HG02885 (cell line): Measurements from ENCODE around the gene MFSD6L.

ENCODE experiments used
- ATAC-seq: cut with Tn5 transposase; IDR thresholded peaks from one replicate; pipeline ENCODE4 v1.9.1; 2021; ENCODE audit warnings: mild to moderate bottlenecking; ENCODE audit not compliant: unreplicated experiment, poor library complexity

The MFSD6L gene

DNA sequence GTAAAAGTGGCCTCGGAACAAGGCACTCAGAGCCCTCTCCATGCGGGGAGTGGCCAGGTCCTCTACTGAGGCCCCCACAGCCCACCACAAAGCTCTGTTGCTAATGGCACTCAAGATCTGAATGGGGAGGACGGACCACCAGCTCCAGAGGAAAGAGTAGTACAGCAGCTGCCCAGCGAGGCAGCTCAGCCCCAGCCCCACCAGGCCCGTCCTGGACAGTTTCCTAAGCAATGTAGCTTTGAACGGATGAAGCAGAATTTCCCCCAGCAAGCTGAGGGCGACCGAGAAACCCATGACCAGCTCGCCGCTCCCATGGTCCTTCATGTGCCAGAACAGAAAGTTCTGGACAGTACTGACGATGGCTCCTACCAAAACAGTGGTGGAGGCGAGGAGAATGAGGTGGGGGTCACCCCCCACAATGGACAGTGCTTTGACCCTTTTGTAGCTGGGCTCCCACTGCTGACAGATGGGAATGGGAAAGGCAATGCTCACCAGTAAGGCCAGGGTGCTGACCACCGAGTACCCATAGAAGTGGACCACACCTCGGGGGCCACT lies 1.5 kb downstream of the MFSD6L start:
- ATAC-seq = no peak

DNA sequence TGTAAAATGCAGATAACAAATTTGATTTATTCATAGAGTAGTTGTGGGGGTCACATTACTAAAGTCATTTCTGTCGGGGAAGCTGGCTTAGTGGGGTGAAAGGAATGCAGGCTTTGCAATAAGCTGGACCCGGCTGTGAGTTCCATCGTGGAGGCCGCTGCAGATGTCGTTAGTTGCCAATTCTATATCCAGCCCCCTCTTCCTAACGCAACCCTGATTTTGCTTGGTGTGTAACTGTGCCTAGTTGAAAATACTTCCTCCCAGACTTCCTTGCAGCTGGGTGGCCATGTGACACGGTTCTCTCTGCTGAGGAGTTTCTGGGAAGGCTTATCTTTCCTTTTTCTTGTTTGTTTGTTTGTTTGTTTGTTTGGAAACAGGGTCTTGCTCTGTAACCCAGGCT lies 4.5 kb downstream of the MFSD6L start:
- ATAC-seq = no peak

DNA sequence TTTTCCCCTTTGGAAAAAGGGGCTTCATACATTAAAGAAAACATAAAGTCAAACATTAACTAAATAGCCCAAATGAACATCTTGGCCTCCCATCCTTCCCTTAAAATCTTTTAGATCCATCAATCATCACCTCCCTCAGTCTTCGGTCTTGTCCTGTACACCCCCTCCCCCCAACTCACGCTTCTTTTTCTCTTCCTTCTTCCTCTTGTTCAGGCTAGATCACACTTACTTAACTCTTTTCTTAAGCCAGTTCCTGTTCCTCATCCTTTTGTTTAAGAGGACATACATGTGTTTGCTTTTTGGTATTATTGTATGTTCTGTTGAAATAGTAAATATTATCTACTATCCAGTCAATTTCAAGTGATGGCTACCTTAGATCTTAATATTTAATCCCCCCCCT lies 5.5 kb downstream of the MFSD6L start:
- no peak for ATAC-seq

DNA sequence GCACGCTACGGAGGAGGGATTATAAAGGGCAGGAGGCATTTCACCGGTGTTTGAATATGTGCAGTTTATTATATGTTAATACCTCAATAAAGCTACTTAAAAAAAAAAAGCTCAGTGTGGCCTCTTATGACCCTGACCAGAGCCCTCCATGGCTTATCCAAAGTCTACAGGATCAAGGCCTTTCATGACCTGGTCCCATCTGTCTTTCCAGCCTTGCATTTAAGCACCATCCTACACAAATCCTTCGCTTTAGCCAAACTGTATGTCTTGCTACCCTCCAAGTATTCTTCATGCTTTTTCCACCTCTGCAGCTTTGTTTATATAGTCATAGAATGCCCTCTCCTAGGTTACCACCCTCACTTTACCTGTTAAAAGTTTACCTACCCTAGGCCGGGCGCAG lies 6.5 kb downstream of the MFSD6L start:
- no peak for ATAC-seq

DNA sequence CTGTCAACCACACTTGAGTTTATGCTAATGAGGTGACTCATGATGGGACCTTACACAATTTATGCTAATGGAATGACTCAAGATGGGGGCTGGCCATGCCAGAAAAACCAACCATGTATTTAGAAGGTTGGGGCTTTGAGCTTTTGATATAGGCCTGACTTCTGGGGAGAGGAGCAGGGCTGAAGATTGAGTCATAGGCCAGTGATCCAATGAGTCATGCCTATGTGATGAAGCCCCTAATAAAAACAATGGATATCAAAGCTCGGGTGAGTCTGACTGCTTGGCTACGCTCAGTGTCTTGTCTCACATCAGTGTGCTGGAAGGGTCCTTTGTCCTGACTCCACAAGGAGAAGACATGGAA lies 7.3 kb downstream of the MFSD6L start:
- no peak for ATAC-seq

DNA sequence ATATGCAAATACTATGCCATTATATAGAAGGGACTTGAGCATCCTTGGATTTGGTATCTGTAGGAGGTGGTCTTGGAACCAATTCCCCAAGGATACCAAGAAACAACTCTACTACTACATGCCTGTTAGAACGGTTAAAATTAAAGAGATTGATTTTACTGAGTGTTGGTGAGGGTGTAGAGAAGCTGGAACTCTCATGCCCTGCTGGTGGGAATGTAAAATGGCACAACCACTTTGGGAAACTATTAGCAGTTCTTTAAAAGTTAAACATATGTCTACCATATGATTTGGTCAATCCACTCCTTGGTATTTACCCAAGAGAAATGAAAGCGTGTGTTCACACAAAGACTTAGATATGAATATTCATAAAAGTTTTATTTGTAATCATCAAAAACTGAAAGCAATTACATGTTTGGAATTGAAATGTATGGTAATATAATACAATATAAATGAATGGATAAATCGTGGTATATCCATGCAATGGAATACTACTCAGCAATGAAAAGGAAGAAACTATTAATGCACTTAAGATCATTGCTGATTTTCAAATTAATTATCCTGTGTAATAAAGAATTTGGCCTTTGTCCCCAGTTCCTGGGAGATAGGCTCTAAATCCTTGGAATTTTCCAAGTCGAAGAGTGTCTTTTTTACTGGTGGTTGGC lies 7.8 kb downstream of the MFSD6L start:
- ATAC-seq = no peak

GRCh38 chr17:8789743-8790142 lies 9.4 kb downstream of the MFSD6L start:
- ATAC-seq = no peak

- ATAC-seq = no peak
These were observed 10.2 kb downstream of the MFSD6L start for GRCh38 chr17:8788998-8789397.

GRCh38 chr17:8785547-8786413 lies 13.4 kb downstream of the MFSD6L start:
- ATAC-seq = no peak

DNA sequence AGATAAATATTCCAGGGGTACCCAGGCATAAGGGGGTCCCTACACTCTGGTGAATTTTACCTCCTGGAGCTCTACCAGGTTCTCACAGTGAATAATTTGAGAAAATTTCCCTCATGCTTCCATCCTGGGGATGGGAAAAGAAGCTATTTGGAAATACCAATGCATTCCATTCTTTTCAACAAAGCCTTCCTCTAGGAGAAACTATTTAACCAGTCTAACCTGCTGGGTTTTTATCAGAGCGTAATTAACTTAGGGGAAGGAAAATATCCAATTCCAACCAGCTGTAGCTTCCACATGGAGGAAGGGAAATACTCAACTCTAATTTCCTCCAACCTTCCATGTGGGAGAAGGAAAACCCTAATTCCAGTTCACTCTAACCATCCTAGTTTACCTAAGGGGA lies 17.0 kb downstream of the MFSD6L start:
- ATAC-seq = no peak

GRCh38 chr17:8781776-8782175 lies 17.4 kb downstream of the MFSD6L start:
- ATAC-seq = no peak

DNA sequence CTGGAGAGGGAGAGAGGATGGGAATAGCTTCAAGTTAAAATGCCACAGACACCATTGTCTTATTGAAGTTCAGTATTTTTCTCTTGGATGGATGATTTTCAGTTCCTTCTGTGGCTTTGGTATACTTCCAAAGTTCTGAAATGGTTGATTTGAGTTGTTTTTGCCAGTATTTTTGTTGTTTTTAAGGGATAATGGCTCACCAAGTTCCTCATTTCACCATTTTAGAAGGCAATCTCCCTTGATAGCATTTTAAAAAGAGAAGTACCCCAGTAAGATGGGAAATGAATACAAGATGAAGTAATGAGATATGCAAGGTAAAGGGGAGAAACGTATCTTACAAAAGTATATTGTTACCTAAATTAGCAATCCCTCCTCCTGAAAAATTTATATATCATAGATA lies 22.3 kb downstream of the MFSD6L start:
- no peak for ATAC-seq

DNA sequence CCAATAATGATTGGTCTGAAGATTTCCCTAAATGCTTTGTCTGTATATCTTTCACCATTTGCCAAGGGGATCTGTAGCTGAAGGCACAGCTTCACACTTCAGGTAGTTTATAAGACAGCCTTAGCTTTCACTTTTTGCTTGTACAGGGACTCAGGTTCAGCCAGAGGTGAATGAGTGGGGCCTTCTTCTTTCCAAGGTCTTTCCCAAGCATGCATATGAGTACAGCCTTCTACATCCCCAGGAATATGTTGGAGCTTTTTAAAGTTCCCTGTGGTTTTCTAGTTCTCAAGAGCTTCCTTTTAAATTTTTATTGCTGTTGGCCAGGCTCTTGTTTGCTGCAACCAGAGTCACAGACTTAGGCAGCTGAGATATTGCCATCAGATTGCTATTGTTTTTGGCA lies 22.9 kb downstream of the MFSD6L start:
- no peak for ATAC-seq

GRCh38 chr17:8766731-8767130 lies 32.4 kb downstream of the MFSD6L start:
- no peak for ATAC-seq

DNA sequence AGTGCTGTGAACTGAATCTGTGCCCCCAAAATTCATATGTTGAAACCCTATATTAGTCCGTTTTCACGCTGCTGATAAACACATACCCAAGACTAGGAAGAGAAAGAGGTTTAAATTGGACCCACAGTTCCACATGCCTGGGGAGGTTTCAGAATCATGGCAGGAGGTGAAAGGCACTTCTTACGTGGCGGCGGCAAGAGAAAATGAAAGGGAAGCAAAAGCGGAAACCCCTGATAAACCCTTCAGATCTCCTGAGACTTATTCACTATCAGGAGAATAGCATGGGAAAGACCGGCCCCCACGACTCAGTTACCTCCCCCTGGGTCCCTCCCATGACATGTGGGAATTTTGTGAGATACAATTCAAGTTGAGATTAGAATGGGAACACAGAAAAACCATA lies 37.2 kb downstream of the MFSD6L start:
- no peak for ATAC-seq

DNA sequence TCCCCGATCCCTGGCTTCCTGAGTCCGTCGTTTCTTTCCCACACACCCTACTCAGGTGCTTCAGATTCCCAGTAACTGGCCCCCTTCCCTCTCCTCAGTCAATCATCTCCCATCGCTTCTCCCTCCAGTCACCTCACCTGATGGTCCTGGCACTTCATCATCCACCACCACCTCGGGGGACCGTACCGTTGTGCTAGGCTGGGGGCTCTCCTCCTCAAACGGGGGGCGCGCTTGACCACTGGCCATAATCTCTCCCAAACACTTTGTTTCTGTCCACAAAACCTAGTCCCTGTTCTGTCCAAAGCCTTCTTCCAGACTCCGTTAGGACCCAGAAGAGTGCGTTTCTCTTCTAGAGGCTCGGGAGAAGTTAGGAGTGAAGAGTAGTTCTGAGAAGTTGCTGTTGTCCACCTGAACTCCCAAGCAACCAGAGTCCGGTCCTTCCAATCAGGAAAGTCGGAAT lies 41.0 kb downstream of the MFSD6L start, which contains the start of gene SPDYE4:
TSS of gene SPDYE4 (minus strand) at position 410 of the 460 bp plus-strand sequence. CDS start at position 246, 164 bp downstream.
- no peak for ATAC-seq

- ATAC-seq = no peak
These were observed 42.0 kb downstream of the MFSD6L start for GRCh38 chr17:8757189-8757588.

- ATAC-seq = no peak
These were observed 43.4 kb downstream of the MFSD6L start for GRCh38 chr17:8755590-8756255.

GRCh38 chr17:8754890-8755289 lies 44.3 kb downstream of the MFSD6L start:
- no peak for ATAC-seq

- ATAC-seq = no peak
These were observed 45.2 kb downstream of the MFSD6L start for GRCh38 chr17:8753976-8754440.
